CD14-positive monocyte (primary cell): ENCODE measurements around the gene DUSP16. TPM values are rescaled to one million over a fixed set of nuclear protein-coding genes. Genes with fewer than 3 reads are reported as not detected.

Source experiments
- DNase-seq, 3 donors: peaks; one replicate each; pipeline ENCODE4 v3.0.0-alpha.2; 2011 to 2022
- H2AFZ ChIP-seq: 2 replicates; pipeline ENCODE4 v1.6.0; 2012; ENCODE audit warnings: mild to moderate bottlenecking, low read depth, low read length, inconsistent platforms; ENCODE audit not compliant: insufficient read depth, poor library complexity, severe bottlenecking
- H3K27ac ChIP-seq, 2 donors: 1 replicate in 1 of 2; 2 replicates in 1 of 2; pipeline ENCODE4 v1.5.1; 2012 to 2013; ENCODE audit warnings: low read length in 2 of 2, control low read depth in 1 of 2, inconsistent platforms in 1 of 2, low read depth in 1 of 2, mild to moderate bottlenecking in 1 of 2
- H3K27me3 ChIP-seq, 2 donors: one replicate each; pipeline versions ENCODE4 v1.6.0 to v1.6.1; 2011 to 2013; ENCODE audit warnings: low read length in 2 of 2; ENCODE audit not compliant: control insufficient read depth in 2 of 2, insufficient read depth in 2 of 2
- H3K36me3 ChIP-seq, 2 donors: replicated peaks in 1 of 2; 1 replicate in 1 of 2; 2 replicates in 1 of 2; pipeline versions ENCODE4 v1.5.1 to v1.6.1; 2012 to 2013; ENCODE audit warnings: low read length in 2 of 2, control low read depth in 1 of 2, inconsistent platforms in 1 of 2, mild to moderate bottlenecking in 1 of 2; ENCODE audit not compliant: insufficient read depth in 2 of 2, control insufficient read depth in 1 of 2
- H3K4me1 ChIP-seq, 2 donors: 1 replicate in 1 of 2; 2 replicates in 1 of 2; pipeline versions ENCODE4 v1.5.1 to v1.6.1; 2012 to 2013; ENCODE audit warnings: low read length in 2 of 2, control low read depth in 1 of 2, inconsistent platforms in 1 of 2, mild to moderate bottlenecking in 1 of 2, moderate library complexity in 1 of 2; ENCODE audit not compliant: insufficient read depth in 2 of 2, control insufficient read depth in 1 of 2
- H3K4me2 ChIP-seq: replicated peaks from 2 replicates; pipeline ENCODE3; 2012; ENCODE audit warnings: low read length, moderate library complexity, mild to moderate bottlenecking; ENCODE audit not compliant: poor library complexity, severe bottlenecking; ENCODE audit errors: extremely low read depth
- H3K4me3 ChIP-seq, 3 experiments: fragments of 200-600 bp in 1 of 3; sonication (generic) in 1 of 3; replicated peaks in 1 of 3; 1 replicate in 2 of 3; 2 replicates in 1 of 3; pipeline ENCODE4 v1.5.1; 2011 to 2013; ENCODE audit warnings: low read length in 3 of 3, mild to moderate bottlenecking in 3 of 3, control low read depth in 2 of 3, low read depth in 2 of 3, inconsistent platforms in 1 of 3, moderate library complexity in 1 of 3
- H3K79me2 ChIP-seq: 2 replicates; pipeline ENCODE4 v1.6.0; 2012; ENCODE audit warnings: mild to moderate bottlenecking, control low read depth, inconsistent platforms, low read length, moderate library complexity; ENCODE audit not compliant: insufficient read depth
- H3K9ac ChIP-seq: 2 replicates; pipeline ENCODE4 v1.6.0; 2017; ENCODE audit warnings: low read length, mild to moderate bottlenecking; ENCODE audit not compliant: insufficient read depth, poor library complexity, severe bottlenecking
- H3K9me3 ChIP-seq, 2 donors: replicated peaks in 1 of 2; 1 replicate in 1 of 2; 2 replicates in 1 of 2; pipeline versions ENCODE4 v1.5.1 to v1.6.1; 2012 to 2013; ENCODE audit warnings: low read length in 2 of 2, control low read depth in 1 of 2; ENCODE audit not compliant: control insufficient read depth in 1 of 2, insufficient read depth in 1 of 2
- H4K20me1 ChIP-seq: 2 replicates; pipeline ENCODE4 v1.6.0; 2012; ENCODE audit warnings: mild to moderate bottlenecking, low read length, control low read depth, moderate library complexity; ENCODE audit not compliant: insufficient read depth
- H3K27ac Mint-ChIP-seq, 7 donors: one replicate each; pipeline ENCODE4 v1.8.0; 2020; ENCODE audit warnings: mild to moderate bottlenecking in 7 of 7, mixed read lengths in 7 of 7, moderate library complexity in 6 of 7, inconsistent platforms in 2 of 7
- H3K27me3 Mint-ChIP-seq, 3 donors: one replicate each; pipeline ENCODE4 v1.8.0; 2021 to 2022; ENCODE audit warnings: low read depth in 3 of 3, mild to moderate bottlenecking in 3 of 3, mixed read lengths in 3 of 3, moderate library complexity in 3 of 3, inconsistent platforms in 1 of 3
- H3K36me3 Mint-ChIP-seq, 2 donors: one replicate each; pipeline ENCODE4 v1.8.0; 2020; ENCODE audit warnings: mixed read lengths in 2 of 2, inconsistent platforms in 1 of 2, mild to moderate bottlenecking in 1 of 2
- H3K4me1 Mint-ChIP-seq: one replicate; pipeline ENCODE4 v1.8.0; 2020; ENCODE audit warnings: mild to moderate bottlenecking, mixed read lengths
- H3K4me3 Mint-ChIP-seq, 2 donors: one replicate each; pipeline ENCODE4 v1.8.0; 2020; ENCODE audit warnings: mild to moderate bottlenecking in 2 of 2, mixed read lengths in 2 of 2, moderate library complexity in 1 of 2
- H3K9me3 Mint-ChIP-seq, 7 donors: one replicate each; pipeline ENCODE4 v1.8.0; 2020 to 2022; ENCODE audit warnings: mixed read lengths in 7 of 7, mild to moderate bottlenecking in 6 of 7, moderate library complexity in 6 of 7, inconsistent platforms in 2 of 7
- CTCF ChIP-seq: fragments of 200-600 bp; IDR thresholded peaks from one replicate; pipeline ENCODE4 v1.8.0; 2022; ENCODE audit warnings: antibody characterized with exemption, mild to moderate bottlenecking
- WGBS: methylation state at CpG from one replicate; pipeline ENCODE4 v1.1.5; 2013; ENCODE audit warnings: missing lambda C conversion rate; ENCODE audit not compliant: insufficient coverage; 5-methylcytosine and 5-hydroxymethylcytosine counted together
- intact Hi-C, 2 donors: fragments of 100-400 bp; cut with micrococcal nuclease; formaldehyde crosslinking; loops; one replicate each; pipeline versions ENCODE4 v1.15.0 to v1.15.1; 2023
- polyA plus RNA-seq, 3 donors: library from polyadenylated mRNA; depleted of rRNA in 1 of 3; unstranded in 2 of 3; stranded (reverse) in 1 of 3; fragments of 300-500 nt in 2 of 3; fragments of >200 nt in 1 of 3; fragmentation: Illumina TruSeq in 2 of 3; gene quantifications; 1 replicate in 2 of 3; 2 replicates in 1 of 3; pipeline ENCODE4 v1.2.3, GENCODE V29; 2012 to 2021

DUSP16 gene
- polyA plus RNA-seq, 3 donors = 0.04 to 0.46 (median 0.27) TPM

- Histone ChIP-seq H2AFZ (no peak overlapping the region), H4K20me1 (no peaks in the 10 kb centered on the region), H3K4me2 (no peak overlapping the region), H3K4me1 (no peaks in the 10 kb centered on the region), H3K36me3 (no peaks in the 10 kb centered on the region), H3K9ac (no peak overlapping the region), H3K79me2 (no peaks in the 10 kb centered on the region), H3K27me3 (no peaks in the 10 kb centered on the region), H3K27ac (no peak overlapping the region), H3K4me3 (no peak overlapping the region), H3K9me3 (no peaks in the 10 kb centered on the region)
- Mint-ChIP-seq H3K4me3 (no peak overlapping the region), H3K4me1 (no peaks in the 10 kb centered on the region), H3K36me3 (no peaks in the 10 kb centered on the region), H3K27ac (no peak overlapping the region), H3K27me3 (peaks cover 0 to 2% (median 0%) of the 10 kb centered on the region in 3 donors), H3K9me3 (peaks cover 0 to 1% (median 0%) of the 10 kb centered on the region in 7 donors)
- no peak for DNase-seq
- TF ChIP-seq CTCF = no peak
- 94% methylated on average over 2 of the region's 4 CpGs for WGBS
- intact Hi-C loops = no loop called here
Measured at GRCh38 chr12:12498210-12498609, 64.5 kb downstream of the DUSP16 start.

GRCh38 chr12:12495536-12495935 lies 67.1 kb downstream of the DUSP16 start:
- intact Hi-C loops = no loop called here
- H3K4me1 ChIP-seq = no peaks in the 10 kb centered on the region

More at GRCh38 chr12:12495536-12495935, 67.1 kb downstream of the DUSP16 start:
- H3K36me3 ChIP-seq = no peaks in the 10 kb centered on the region
- H3K4me2 ChIP-seq = no peak overlapping the region
- DNase-seq = no peak
- H3K9me3 ChIP-seq = no peaks in the 10 kb centered on the region
- Mint-ChIP-seq H3K27me3 (peaks cover 0 to 2% (median 0%) of the 10 kb centered on the region in 3 donors), H3K27ac (no peak overlapping the region), H3K36me3 (no peaks in the 10 kb centered on the region), H3K4me1 (no peaks in the 10 kb centered on the region), H3K4me3 (no peak overlapping the region), H3K9me3 (peaks cover 0 to 1% (median 0%) of the 10 kb centered on the region in 7 donors)
- H4K20me1 ChIP-seq = no peaks in the 10 kb centered on the region
- no peak for TF ChIP-seq CTCF
- H3K4me3 ChIP-seq = no peak overlapping the region
- no peaks in the 10 kb centered on the region for H3K79me2 ChIP-seq
- WGBS = no CpG with 5 or more reads among the region's 1 CpG
- no peak overlapping the region for H2AFZ ChIP-seq
- no peak overlapping the region for H3K27ac ChIP-seq
- no peaks in the 10 kb centered on the region for H3K27me3 ChIP-seq
- H3K9ac ChIP-seq = no peak overlapping the region
